ENCODE results near the gene ABCA13.

ABCA13 gene

DNA sequence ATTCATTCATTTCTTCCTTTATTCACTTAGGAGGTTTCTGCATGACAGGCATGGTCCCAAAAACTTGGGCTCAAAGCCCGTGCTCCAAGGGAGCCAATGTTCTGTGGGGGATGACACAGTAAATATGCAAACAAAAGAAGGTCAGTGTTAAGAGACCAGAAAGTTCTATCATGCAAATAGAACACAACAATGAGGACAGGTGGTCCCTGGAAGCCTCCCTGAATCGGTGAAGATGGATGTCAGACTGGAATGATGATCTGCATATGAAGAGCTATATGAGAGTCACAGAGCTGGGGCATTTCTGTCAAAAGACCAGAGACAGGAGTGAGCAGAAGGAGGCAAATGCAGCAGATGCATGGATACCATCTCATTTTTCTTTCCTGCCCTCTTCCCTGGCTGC lies 129.0 kb downstream of the ABCA13 start:
- DNase-seq, result no peak

DNA sequence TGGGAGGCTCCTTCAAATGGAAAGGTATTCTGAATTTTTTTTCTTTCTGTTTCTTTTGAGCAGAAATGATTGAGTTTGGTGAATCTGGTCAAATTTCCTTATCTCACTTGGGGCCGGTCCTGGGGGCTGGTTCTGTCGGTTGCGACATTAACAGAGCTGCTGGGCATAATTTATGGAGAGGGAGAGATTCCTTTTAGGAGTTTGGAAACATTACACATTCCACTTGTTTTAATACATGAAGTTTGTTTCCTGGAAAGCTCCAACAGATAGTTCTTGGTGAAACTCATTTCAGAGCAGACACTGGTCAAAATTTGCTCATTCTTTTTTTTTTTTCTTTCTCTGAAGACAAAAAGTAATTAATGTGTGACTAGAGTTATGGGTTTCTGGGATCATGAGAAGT lies 129.9 kb downstream of the ABCA13 start:
- no peak for DNase-seq

DNA sequence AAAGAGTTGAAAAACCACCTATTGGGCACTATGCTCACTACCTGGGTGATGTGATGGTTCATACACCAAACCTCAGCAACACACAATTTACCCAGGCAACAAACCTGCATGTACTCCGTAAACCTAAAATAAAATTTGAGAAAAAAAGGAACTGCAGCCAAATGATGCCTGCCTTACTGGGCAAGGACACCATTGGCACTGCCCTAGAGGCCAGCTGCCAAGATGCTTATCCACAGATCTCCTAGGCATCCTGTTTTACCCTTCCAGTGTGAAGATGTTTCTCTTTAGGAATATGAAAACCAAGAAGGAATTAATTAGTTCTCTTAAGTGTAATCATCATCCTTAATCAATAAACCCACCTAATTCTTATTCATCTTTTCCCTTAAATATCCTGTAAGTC lies 133.4 kb downstream of the ABCA13 start:
- DNase-seq, result no peak

DNA sequence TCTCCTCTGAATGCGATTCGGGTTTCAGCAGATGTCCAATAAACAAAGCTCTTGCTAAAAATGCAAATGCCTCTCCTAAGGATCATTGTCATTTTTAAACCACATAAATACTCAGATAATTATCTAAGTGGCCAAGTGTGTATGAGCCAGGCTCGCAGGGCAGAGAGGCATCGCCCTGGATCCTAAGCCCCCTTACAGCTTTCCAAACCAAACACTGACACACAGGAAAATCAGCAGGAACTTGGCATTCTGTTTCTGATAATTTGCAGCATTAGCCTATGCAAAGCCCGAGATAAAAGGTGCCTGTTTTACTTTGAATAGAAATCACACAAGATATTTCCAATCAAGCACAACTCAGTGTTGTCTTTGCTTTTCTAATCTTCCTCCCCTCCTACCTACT lies 134.4 kb downstream of the ABCA13 start:
- no peak for DNase-seq

DNA sequence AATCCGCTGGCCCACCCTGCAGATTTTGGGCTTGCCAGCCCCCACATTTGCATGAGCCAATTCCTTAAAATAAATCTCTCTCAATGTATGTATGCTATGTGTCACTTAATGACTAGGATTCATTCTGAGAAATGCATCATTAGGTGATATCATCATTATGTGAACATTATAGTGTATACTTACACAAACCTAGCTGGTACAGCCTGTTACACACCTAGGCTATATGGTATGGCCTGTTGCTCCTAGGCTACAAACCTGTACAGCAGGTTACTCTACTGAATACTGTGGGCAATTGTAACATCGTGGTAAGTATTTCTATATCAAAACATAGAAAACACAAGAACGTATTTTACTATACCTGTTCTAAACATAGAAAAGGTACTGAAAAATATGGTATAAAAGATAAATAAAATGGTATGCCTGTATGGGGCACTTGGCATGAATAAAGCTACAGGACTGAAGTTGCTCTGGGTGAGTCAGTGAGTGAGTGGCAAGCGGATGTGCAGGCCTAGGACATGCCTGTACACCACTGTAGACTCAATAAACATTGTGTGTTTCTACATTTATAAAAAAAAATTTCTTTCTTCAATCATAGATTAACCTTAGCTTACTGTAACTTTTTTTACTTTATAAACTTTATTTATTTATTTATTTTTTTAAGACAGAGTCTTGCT lies 135.9 kb downstream of the ABCA13 start:
- no peak for DNase-seq

DNA sequence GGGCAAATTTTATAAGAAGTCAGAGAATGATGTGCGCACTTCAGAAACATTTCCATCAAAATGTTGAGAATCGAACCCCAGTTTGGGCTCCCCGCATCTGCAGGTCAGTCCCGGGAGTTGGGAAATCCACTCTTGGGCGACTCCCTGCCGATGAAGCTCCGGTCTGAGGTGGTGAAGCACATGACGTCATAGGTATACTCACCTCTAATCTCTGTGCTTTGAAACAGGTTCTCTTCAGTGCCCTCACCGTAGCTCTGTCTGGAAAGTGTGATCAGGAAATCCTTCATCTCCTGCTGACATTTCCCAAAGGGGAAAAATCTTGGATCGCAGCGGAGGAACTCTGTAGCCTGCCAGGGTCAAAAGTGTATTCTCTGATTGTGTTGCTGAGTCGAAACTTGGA lies 138.5 kb downstream of the ABCA13 start:
- no peak for DNase-seq

DNA sequence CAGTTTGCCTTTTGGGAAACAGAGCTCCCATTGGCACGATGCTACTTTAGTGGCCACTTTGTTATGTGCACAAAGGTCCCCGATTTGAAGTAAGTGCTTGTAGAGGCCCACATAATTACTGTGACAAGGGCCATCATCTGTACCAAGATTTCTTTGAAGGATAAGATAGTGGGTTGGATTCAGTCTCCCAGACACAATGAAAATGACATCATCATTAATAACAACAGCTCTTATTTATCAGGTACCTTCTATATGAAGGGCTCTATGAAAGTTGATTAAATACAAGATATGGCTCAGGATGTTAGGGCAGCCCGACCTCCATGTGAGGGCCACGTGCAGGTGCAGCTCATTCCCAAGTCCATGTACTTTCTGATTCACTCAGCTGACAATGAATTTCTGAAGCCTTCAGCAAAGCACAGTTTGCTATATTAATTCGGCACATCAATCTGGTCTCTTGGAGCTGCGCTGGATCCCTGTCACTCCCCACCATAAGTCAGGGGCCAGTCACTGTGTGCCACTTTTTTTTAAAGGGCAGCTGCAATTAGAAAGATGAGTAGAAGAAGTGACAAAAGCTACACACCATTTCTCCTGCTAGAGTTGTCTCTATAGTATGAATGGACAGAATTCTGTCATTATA lies 140.3 kb downstream of the ABCA13 start:
- no peak for DNase-seq

DNA sequence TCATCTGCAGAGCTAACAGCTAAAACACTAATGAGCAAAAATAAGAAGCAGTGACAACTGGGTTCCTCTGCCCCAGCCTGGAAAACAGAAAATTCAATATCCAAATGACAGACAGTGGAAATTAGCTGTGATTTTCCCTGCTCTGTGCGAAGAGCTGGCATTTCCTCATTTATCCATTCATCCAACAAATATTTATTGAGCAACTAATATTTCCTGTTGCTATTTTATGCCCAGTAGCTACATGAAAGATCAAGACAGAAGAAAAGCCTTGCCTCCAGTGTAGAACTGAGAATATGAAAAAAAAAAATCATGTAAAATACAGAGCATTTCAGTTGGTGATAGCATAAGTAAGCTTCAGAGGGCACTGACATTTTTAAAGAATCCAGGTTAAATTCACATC lies 140.9 kb downstream of the ABCA13 start:
- no peak for DNase-seq

DNA sequence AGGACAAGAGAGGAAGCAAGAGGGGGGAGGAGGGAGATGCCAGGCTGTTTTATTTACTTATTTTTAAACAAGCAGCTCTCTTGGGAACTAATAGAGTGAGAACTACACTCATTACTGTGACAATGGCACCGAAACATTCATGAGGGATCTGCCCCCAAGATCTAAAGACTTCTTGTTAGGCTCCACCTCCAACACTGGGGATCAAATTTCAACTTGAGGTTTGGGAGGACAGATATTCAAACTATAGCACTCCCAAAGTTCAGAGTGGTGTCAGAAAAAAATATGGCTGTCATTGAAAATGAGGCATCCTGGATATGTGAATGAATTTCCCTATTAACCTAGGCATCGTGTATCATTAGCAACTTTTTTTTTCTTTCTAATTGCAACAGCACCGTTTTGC lies 145.5 kb downstream of the ABCA13 start:
- no peak for DNase-seq

DNA sequence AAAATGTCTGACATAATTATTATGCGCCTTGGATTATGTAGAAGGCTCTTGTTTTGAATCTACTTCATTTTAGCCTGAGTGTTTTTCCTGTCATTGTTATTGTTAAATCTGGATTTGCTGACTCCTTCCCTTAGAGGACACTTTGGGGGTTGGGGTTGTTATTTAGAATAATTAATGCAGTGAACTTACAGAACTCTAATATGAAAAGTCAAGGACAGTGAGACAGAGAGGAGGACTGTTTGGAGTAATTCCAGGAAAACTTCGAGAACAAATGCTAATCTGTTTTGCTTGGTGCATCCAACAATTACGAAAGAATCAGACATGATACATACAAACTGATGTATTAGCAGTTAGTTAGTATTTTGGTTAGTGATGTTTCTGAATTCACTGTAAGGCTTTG lies 146.1 kb downstream of the ABCA13 start:
- no peak for DNase-seq

DNA sequence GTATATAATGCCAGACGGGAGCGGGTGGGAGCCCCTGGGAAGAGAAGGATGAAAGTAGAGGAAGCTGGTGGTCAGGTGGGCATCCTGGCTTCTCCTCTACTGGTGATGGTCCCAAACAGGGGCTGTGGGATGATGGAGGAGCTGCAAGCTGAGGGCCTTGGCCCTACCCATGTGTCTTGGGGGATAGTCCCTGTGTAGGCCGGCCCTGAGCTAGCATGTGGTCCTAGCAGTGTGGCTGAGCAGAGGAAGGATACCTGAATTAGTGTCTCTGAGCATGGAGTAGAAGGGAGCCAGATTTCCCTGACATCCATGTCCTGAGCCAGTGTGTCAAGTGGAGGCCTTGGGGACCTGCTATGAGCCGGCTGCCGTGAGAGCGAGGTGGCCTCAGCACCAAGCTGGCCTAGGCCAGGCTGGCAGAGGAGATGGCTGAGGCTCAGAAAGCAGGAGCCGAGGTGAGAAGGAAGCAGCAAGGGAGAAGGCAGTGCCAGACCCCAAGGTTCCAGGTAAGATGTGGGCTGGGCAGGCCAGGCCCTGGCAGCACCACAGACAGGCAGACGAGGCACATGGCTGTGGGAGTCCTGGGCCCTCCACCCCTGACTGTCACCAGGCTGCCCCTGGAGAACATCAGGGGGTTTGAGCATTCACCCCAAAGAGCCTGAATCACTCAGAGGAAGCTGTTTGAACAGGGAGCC lies 150.2 kb downstream of the ABCA13 start:
- no peak for DNase-seq

DNA sequence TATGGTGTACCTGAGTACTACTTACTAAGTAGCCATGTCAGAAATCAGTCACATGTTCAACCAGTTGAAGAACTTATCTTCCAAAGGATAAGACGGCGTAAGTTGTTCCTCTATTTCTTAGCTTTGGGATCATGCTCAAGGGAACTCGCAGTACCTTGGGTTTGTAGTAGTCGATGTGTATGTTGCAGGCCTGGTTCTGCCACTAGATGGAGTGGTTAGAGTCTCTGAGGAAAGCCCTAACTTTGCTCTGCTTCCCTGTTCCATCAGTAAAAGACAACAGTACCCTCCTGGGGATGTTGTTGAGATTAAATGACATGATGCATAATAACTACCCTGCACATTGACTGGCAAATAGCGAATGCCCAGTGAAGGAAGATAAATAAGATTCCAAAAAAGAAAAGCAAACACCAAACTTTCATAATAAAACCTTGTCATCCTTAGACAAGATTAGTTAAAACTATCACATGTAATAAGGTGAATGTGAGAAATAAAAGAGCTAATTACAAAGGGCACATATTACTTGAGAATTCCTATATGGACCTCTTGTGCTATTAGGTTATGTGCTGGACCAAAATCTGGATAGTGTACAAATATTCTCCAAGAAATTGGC lies 165.9 kb downstream of the ABCA13 start:
- no peak for DNase-seq

DNA sequence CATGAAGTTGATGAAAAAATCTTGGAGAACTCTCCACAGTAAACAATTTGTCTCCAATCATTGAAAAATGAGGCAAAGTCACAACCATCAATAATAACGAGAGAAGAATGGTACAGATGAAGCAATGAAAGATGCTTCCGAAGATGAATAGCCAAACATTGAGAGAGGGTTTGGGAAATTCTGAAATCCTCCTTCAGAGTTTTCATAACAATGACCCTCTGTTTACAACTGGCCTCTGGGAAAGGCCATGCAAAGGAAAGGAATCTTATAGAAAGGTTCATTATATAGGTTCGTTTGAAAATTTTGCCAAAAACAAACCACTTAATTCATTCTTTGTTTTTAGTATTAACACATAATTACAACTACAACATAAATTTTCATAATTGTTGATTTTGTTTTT lies 166.5 kb downstream of the ABCA13 start:
- no peak for DNase-seq

DNA sequence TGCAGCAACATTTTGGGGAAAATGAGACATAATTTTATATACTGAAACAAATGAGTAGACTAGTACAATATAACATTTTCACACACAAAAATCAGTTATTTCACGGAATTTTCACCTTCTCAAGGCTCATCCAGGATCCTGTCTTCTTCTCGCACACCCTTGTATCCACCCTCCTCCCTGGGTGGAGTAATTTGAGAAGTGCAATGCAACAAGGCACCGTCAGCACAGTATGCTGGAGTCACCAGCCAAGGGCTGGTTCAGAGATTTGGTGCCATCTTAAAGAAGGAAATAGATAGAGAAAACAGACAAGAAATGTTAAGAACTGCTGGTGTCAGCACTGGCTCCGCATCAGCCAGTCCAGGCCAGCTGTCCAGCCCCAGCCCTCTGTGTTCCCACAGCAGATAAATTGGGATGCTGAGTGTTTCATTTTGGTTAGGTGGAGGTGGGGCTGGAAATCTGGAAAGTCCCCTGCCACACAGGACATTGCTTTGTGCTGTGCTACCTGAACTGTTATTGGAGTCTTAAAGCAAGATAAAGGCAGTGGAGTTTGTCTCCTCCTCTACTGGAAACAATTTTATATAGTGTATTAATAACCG lies 176.1 kb downstream of the ABCA13 start:
- no peak for DNase-seq

DNA sequence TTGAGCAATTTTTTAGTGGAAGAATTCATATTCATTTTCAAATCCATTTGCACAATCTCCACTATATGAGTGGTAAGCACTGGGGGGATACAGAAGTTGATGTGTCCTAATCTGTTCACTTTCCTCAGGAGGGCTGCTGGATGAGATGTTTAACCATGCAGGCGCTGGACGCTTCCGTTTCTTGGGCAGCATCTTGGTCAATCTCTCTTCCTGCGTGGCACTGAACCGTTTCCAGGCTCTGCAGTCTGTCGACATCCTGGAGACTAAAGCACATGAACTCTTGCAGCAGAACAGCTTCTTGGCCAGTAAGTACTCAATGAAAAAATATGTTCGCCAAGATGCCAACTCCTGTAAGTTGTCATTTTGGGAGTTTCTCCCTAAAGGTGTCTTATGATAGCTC lies 179.3 kb downstream of the ABCA13 start:
- DNase-seq, result no peak

DNA sequence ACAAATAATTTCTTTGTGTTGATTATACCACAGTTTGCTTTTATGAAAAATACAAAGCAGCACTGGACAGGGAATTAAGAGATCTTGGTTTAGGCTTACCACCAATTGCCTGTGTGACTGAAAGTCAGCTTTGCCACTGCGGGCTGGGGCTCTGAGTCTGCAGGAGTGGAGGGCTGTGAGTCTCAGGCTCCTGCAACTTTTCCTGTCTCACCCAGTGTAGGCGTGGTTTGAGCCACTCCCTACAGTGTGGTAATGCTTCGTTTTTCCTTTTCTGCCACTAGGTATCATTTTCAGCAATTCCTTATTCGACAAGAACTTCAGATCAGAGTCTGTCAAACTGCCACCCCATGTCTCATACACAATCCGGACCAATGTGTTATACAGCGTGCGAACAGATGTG lies 180.6 kb downstream of the ABCA13 start:
- DNase-seq, result no peak

DNA sequence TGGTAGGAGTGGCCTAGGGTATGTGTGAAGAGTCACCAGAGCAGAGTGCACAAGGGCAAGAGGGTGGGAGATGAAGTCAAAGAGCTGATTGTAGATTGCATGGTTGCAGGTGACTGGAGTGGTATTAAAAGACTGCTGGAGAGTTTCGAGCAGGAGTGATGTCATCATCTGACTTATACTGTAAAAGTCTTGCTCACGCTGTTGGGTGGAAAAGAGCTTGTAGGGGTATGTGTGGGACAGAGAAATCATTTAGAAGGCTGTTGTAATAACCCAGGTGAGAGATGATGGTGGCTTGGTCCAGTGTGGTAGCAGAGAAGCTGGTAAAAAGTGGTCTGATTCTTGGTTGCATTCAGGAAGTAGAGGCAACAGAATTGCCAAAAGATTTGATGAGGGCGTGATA lies 184.1 kb downstream of the ABCA13 start:
- DNase-seq, result no peak

DNA sequence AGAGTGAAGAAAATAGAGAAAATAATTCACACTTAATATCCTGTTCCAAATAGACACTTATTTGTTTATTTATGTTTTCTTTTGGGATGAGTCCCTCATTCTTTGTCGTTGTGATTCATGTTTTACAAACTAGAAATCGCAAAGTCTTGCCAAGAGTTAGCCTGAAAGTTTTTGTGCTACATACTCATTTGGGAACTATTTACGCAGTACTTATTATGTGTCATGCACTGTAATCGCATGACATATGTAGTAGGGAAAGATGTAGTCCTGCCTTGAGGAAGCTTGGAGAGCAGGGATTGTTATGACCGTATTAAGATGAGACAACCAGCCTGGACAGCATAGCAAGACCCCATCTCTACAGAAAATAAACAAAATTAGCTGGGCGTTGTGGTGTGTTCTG lies 189.3 kb downstream of the ABCA13 start:
- DNase-seq, result no peak

DNA sequence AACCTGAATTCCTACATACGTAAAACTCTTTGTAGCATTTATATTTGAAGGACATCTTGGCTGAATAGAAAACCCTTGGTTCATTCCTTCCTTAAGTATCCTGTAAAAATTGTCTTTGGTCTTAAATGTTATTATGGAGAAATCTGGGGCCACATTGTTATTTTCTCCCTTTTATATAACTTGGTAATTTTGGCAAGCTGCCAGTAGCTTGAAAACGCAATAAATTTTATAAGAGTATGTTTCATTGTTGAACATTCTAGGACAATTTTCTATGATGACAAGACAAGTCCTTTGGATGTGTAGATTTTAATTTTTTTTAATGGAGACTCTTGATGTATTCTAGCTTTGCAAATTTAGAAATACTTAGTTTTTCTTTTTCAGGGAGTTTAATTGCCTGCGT lies 191.9 kb downstream of the ABCA13 start:
- DNase-seq, result no peak

DNA sequence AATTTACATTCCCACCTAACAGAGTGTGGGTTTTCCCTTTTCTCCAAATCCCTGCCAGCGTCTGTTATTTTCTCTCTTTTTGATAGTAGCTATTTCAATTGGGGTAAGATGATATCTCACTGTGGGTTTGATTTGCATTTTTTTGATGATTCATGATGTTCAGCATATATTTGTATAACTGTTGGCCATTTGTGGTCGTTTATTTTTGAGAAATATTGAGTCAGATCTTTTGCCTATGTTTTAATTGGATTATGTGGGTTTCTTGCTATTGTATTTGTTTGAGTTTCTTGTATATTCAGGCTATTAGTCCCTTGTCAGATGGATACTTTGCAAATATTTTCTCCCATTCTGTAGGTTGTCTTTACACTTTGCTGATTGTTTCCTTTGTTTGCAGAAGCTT lies 193.8 kb downstream of the ABCA13 start:
- DNase-seq, result no peak

DNA sequence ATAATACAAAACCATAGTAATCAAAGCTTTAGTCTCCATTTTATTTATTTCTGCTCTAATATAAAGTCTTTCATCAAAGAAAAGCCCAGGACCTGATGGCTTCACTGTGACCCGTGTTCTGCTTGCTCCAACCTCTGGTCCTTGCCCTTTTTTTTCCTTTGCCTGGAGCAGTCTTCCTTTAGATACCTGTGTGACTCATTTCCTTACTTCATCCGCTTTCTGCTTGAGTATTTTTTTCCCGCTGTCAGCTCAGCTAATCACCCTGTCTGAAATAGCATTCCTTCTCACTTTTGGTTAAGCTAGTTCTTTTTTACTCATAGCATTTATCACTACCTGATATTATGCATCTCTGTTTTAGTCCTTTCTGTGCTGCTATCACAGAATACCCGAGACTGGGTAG lies 194.8 kb downstream of the ABCA13 start:
- no peak for DNase-seq

DNA sequence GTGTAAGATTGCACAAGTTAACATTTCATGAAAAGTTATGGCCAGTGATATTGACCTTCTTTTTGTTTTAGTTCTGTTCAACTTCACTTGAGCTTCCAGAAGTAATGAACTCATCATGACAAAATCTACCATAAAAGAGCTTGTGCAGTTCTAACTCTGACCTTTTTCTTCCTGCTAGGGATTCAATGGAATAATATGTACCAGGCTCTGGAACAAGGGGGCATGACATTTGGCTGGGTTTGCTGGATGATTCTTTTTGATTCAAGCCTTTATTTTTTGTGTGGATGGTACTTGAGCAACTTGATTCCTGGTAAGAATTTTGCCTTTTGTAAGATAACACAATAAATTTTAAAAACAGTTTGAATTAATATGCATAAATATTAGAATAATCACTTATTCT lies 205.0 kb downstream of the ABCA13 start:
- DNase-seq, result no peak

DNA sequence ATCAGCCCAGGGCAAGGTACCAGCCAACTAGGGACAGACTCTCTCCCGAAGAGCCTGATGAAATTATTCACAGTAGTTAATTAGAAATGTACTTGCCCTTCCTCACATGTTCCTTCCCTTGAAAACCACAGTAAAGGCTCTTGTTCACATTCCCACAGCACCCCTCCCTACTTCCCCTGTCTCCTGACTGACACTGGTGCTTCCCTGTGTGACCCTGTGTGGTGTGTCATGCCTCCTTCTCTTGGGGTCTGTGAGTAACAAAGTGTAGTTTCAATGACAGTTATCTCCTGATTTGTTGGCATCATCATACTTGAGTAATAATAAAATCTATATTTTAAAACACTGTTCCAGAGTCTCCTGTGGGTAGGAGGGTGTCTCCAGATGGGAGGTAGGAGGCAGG lies 209.7 kb downstream of the ABCA13 start:
- no peak for DNase-seq

DNA sequence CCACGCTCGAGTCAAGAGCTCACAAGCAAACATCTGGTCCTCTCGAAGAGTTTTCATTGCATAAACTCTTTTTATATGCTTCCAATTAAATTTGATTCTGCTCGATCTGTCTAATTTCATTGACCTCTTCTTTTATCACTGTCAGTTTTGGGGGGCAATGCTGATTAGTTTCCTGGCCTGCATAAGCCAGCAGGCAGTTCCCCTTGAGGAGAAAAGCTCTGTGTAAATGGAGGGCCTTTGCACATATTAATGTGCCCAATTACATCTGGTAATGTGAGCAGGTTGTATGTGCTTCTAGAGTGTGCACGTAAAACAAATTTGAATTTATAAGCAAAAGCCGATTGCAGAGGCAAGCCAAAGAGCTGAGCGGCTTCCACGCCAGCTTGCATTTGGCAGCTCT lies 210.3 kb downstream of the ABCA13 start:
- no peak for DNase-seq
